ENCODE data around the gene KRT72.
"Not testable (repeated sequence)": the region's sequence is repeated elsewhere in the genome, so short reads cannot be mapped to it uniquely, and the experiment has no call there.

Gene KRT72

DNA sequence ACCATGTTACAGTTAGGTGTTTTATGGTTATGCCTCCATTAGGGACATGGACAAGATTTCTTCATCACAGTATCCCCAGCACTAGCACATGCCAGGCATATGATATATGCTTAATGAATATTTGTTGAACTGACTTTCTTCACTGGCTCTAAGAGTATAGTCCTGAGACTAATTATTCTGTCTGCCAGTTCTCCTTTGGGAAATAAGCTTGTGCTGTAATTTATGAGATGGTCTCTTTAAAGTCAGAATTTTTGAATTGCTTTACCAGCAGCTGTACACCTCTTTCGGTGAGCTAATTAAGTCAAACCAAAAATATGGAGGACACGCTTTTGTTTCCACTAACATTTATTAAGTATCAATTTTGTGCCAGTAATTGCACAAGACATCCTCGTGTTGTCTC is 4.8 kb upstream of the KRT72 start:
- no peak for DNase-seq

DNA sequence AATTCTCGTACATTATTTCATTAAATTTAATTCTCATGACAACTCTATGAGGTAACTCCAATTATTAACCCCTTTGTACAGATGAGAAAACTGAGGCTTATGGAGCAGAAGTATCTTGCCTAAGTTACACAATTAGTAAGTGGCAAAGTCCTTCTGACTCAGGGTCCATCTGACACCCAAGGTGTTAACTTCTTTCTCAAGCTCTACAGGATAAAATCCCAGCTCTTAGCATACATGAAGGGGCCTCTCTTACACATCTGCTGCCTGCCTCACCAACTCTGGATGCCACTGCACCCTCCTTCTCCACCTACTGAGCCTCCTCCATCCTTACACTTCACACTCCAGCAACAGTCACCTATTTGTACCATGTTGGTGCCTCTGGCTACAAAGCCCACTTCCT is 4.3 kb upstream of the KRT72 start:
- no peak for DNase-seq

DNA sequence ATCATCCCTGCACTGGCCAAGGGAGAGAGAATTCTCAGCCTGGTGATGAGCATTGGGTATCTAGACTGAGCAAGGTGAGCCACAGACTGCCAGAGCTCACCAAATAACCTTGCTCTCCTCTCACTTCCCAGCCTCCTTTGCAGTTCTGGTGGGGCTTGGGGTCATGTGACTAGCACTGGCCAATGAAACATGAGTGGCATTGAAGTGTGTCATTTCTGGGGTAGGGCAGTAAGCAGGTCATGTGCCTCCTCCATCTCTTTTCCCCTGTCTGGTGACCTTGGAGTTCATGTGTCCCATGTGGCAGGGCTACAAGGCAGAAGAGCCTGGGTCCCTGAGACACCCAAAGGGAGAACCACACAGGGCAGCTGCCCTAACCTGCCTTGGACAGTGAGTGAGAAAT is 3.6 kb upstream of the KRT72 start:
- no peak for DNase-seq

DNA sequence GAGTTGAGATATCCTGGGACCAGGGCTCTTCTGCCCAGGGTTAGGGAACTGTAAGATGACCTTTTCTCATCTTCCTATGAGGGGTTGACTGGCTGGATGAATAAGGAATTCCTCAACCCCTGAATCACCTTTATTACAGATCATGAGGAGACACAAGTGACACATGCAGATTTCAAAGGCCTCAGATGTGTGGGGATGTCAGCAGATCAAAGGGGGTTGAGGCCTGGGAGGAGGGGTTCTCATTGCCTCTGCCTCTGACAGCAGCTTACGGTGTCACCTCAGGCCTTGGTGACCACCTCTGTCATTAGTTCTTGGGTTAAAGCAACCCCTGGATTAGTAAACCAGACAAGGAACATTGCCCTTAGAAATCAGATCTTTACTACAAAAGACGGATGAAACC is 2.1 kb upstream of the KRT72 start:
- no peak for DNase-seq

DNA sequence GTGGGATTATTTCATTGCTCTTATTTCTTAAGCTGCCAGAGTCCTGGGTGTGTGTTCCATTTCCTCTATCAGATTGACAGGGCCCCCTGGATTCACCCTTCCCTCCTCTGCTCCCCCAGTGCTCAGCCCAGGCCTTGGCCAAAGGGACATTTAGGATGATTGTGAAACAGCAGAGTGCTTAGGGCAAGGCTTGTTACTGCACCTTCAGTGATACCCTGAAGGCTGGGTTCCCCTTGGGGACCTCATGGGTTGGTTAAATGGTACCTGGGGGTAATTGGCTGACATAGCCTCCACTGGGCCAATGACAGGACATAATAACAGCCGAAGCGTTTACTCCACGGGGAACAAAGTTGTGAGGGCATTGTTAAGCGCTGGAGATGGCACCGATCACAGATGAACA is 1.3 kb upstream of the KRT72 start:
- DNase-seq: no peak

DNA sequence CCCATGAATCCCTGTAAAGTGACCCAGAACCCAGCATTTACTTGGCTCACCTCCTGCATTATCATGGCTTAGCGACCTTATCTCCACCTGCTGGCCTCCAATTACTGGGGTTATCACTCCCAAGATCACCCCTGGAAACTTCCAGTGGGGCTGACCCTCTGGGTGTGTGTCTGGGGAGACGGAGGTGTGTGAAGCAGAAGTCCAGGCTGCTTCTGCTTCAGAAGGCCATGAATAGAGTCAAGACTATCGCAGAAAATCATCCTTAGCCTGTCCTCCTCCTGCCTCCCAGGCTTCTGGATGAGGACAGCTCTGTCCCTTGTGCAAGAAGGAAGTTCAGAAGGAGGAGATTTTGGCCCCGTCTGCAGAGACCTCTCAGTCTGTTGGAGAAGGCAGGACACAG is 408 bp upstream of the KRT72 start:
- no peak for DNase-seq

DNA sequence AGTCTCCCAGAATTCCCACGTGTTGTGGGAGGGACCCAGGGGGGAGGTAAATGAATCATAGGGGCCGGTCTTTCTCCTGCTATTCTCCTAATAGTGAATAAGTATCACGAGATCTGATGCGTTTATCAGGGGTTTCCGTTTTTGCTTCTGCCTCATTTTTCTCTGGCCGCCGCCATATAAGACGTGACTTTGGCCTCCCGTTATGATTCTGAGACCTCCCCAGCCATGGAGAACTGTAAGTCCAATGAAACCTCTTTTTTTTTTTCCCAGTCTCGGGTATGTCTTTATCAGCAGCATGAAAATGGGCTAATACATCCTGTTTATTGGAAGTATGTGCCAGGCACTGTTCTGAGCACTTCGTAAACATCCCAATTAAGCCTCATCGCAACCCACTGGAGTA is 788 bp downstream of the KRT72 start:
- DNase-seq: no peak

DNA sequence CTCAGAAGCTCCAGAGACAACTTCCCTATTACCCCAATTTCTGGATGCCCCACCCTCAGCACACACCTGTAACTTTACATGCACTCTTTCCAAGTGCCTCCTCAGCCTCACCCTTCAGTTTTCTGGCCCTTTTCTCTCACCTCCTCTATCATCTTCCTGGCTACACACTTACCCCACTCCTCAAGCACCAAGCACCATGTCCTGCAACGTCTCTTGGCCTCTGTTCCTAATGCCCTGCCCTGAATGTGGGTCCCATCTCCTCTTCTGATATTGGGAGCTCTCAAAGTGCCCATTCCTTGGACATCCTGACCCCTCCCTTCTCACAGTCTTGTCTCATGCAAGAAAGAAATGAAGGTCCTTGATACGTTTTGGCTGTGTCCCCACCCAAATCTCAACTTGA is 1.2 kb downstream of the KRT72 start:
- DNase-seq: no peak

DNA sequence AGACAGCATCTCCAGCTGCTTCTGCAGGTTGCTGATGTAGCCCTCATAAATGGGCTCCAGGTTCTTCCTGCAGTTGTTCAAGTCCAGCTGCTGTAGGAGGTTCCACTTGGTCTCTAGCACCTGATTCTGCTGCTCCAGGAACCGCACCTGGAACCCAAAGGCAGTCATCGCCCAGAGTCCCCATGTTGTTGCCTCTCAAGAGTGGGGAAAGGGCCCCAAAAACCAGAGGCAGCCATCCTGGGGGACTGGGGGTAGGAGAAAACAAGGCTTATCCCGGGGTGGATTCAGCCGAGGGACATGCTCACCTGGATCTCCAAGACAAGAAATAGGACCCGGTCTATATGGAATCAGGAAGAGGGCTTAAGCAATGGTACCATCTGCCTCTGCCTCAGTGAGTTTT is 2.3 kb downstream of the KRT72 start:
- DNase-seq: no peak

DNA sequence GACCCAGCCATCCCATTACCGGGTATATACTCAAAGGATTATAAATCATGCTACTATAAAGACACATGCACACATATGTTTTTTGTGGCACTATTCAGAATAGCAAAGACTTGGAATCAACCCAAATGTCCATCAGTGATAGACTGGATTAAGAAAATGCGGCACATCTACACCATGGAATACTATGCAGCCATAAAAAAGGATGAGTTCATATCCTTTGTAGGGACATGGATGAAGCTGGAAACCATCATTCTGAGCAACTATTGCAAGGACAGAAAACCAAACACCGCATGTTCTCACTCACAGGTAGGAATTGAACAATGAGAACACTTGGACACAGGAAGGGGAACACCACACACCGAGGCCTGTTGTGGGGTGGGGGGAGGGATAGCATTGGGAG is 7.0 kb downstream of the KRT72 start:
- DNase-seq: not testable (repeated sequence)

DNA sequence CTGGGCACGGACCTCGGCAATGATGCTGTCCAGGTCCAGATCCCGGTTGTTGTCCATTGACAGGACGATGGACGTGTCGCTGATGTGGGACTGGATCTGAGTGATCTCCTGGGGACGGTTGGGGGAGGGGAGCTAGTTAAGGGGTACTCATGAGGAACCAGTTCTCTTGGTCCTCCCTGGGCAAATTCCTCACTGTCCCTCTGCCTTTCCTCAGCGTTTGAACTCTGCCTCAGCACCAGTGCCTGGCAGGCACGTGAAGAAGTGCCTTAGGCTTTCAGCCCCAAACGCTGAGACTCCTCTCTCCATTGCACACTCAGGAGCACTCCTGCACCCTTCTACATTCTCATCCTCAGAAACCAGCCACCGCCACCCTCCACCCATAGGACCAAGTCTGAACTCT is 9.7 kb downstream of the KRT72 start:
- DNase-seq: no peak

DNA sequence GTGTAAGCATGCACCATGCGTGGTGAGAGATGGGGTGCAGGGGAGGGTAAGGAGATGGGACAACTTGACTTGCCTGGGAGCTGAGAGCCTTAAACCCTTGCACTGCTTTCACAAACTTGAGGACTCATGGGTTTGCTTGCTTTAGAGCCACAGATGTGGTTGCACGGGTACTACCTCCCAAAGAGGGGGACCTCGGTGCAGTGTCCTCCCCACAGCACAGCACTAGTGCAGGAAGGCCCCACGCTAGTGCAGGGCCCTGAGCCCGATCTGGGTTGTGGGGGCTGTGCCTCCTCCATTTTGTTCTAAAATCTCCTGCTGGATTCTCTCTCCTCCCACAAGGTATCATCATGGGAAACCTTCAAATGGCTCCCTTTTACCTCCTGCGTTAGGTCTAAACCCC is 11.2 kb downstream of the KRT72 start:
- DNase-seq: no peak

DNA sequence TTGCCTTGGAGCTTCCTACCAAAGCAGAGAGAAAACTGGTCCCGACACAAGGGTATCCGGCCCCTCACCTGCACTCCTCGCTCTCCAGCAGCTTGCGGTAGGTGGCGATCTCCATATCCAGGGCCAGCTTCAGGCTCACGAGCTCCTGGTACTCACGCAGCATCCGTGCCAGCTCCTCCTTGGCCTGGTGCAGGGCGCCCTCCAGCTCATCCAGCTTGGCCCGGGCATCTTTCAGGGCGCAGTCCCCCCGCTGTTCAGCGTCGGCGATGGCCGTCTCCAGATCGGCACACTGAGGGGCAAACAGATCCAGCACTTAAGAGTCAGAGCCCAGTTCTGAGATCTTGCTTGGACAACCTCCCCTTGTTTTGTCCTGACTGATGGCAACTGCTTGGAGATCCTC is 13.7 kb downstream of the KRT72 start:
- no peak for DNase-seq

DNA sequence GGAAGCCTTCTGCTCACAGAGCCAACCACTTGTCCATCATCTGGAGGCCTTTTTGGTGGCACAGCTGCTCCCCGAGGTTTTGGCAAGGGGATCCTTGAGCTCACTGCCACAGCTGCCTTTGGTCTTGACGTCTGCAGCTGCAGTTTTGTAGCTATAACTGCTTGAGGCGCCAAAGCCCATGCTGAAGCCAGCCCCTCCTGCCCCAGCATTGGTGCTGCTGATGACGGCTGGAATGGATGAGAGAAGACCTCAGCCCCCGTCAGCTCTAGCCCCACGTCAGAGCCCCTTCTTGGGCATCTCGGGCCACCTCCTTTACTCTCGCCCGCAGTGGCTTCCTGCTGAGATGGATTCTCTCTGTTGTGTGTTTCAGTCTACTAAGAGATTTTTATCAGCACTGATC is 15.3 kb downstream of the KRT72 start:
- DNase-seq: no peak

DNA sequence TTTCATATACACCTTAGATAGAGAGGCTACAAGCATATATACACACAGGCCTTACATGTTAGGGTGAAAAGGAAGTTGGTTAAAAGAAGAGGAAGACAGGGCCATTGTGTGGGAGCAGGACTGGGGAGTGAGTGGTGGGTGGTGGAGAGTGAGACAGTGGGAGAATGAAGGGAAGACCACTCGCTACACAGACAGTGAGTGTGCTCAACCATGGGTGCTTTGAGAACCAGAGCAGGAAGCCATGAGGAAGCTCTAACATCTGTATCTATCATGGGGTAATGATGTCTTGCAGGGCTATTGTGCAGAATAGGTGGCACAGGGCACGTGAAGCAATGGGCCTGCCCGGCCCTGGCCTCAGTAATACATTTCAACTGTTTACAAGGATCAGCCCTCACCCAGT is 16.2 kb downstream of the KRT72 start:
- no peak for DNase-seq

DNA sequence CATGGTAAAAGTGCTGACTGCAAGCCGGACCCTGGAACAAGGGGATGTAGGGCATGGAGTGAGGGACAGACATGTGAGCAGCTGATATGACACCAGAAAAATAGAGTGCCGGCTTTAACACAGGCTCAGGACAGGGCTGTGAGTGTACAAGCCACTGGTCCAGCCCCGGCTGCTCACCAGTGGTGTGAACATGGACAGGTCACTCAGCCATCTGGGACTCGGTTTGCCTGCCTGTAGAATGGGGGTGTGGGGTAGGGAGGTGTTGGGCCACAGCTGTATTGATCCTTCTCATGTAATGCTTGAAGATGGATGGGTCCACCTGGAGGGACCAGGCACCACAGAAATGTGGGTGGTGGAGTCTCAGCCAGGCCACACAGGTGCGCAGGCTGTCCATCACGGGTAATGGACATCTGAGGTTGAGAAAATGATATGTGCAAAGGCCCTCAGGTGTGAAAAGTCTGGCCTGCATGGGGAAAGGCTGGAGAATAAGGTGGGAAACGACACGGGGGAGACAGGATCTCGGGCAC is 17.0 kb downstream of the KRT72 start:
- DNase-seq: no peak

DNA sequence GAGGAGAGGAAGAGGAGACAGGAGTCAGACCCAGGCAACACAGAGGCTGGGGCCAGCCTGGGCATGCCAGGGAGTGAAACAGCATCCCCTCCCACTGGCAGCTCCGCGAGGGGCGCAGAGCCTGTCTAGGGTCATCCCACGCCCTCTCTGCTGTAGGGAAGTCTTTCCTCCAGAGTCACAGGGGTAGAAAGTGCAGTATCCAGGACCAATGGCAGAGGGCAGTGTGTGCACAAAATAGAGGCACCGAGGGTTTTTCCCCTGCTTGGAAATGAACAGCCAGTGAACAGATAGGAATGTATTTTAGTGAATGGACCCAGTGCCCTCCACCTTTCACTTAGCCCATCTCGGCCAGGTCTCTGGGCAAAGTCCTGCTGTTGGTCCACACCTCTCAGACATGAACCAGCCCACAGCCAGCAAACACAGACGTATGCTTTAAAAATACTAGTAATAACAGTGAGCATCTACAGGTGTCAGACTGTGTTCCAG is 18.2 kb downstream of the KRT72 start:
- peak in 1 of 2 experiments; percentile 41 for DNase-seq

DNA sequence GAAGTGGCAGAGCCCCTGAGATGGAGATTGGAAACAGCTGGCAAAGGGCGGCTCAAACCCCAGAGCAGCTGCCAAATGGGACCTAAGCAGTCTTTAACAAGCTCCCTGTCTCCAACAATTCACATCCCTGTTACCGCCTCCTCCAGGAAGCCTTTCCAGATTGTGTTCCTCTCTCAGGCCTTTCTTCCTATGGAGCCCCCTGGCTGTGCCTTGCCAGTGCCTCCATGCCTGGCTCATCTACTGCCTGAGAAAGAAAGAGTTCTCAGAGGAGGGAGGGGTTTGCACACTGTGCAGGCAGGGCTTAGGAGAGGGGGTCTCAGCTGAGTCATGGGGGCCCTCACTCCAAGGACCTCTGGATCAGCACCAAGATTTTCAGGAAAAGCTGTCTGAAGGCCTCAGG is 18.8 kb downstream of the KRT72 start:
- no peak for DNase-seq

DNA sequence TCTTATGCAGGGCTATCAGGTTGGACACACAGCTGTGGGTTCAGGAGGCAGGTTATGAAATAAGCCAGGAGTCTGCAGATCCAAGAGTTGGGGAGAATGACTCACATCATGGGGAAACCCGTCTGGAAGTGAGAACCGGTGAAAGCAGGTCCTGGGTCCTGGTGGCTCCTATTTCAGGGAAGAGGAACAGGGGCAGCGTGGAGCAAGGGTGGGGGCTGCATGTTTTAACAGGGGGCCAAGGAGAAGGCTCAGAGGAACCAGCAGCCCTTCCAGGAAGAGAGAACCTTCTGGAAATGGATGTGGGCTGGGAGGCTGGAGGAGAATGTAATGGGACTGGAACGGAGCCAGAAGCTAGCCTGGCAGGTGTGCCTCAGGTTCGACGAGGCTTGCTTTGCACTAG is 19.8 kb downstream of the KRT72 start:
- no peak for DNase-seq

DNA sequence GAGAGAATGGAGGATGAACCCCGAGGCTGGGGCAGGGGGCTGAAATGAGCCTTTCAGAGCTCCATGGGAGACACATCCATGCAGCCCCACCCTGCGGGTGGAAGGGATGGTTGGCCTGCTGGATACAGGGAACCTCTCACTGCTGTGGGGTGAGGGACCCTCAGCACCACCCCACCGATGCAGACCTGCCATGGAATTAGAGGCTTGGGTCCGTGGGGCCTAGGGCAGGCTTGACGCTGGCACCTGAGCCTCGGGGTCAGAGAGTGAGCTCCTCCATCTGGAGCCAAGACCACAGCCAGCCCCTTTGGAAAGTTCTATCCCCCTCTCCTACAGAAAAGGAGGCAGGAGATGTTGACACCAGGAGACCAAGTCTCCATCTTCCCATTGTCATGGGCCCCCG is 20.2 kb downstream of the KRT72 start:
- no peak for DNase-seq

DNA sequence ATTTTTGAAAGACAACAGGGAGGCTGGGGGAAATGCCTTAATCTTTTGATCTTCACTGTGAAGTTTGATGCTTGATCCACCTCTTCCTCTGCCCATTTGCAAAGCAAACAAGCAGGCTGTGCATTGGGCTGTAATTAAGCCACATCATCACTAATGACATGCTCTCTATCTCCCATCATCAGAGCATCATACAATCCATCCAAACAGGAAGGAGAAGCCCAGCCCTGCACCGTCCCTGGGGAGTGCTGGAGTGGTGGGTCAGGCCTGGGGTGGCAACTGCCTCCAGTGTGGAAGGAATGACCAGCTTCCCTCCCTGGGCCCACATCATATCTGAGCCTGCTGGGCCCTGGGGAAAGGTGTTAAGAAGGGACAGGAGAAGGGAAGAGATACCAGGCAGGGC is 20.8 kb downstream of the KRT72 start:
- no peak for DNase-seq

DNA sequence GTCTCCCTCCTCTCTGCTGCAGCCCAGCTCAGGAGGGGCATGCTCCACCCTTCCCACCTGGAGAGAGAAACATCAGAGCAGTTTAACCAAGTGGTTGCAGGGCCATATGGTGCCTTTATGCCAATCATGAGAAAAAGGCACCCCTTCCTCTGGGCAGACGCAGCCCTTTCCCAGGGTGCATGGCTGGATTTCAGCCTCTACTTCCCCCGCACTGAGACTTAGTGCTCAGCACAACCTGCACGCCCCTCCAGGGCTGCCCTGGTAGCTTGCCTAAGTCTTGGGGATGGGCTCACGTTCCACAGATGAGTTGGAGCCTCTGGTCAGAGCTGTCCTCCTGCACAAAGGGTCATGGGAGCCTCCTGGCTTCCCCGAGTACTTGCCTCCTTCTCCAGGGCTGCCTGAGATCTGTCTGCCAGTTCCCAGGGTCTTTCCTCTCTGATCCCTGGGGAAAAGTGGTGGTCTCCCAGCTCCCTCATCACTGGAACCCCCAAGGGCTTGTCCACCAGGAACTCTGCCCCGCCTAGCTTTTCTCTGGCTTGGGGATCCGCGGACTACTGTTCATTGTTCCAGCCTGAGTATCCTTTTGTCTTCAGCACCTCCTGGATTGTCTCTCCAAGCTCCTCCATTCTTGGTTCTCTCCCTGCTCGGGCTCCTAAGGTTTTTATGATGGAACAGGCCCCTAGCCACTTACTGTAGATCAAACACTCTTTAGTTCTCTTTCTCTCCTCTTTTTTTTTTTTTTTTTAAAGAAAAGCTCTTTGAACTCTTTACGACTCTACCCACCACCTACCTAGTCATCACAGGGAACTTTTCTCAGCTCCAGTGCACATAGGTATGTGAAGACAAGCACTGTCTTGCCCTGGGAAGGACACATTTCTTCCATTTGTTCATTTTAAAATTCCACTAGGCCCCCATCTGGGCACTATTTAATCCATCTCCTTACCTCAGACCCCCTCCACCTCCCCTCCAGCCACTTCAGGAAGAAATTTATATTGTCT is 21.5 kb downstream of the KRT72 start:
- DNase-seq: no peak

DNA sequence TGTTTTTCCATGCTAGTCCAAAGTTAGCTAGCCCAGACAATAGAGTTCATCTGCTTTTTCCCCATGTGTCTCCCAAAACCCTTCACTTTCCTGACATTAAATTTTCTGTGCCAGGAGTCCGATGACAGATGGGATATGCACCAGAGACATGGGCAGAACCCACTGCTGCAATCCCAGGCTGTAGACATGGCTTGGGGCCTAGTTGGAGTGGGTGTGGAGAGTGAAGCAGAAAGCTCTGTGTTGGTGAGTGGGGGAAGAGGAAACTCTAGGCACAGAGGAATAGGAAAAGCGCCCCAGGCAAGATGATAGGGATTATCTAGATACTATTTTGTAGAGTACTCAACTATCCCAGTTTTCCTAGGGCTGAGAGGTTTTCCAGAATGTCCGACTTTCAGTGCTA is 22.8 kb downstream of the KRT72 start:
- no peak for DNase-seq

DNA sequence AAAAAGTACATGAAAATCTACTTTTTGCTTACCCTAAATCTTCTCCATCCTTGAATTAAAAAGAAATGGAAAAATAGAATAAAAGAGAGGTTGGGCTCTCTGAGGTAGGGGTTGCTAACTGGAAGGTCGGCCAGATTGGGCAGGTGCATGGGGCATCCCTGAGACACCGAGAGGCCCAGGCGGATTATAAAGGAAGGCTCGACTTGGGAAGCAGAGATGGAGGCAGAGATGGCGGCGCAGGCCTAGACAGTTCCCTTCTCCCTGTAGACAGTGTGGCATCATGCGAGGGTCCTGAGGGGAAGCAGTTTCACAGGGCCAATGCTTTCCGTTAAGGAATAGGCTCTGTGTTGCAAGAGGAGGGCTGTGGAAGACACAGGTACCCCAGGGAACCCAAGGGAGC is 23.9 kb downstream of the KRT72 start:
- no peak for DNase-seq

DNA sequence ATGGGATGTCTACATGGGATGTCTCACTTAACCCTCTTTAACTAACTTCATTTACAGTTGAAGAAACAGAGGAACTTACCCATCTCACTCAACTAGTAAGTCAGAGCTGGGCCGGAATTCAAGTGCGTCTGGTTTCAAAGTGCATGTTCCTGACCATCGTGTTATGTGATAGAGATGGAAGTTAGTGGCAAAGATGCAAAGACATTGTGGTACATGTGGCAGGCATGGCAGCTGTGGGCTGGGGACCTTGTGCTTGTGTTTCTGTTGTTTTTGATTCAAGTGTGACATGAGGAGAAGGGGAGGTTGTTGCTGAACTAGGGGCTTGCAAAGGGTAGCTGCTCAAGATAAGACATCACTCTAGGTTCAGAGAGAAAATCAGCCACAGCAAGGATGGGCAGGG is 25.3 kb downstream of the KRT72 start:
- DNase-seq: no peak
